Renal cortex interstitium (tissue), 11 donors: ENCODE measurements around the gene MPHOSPH6. TPM values are rescaled to one million over a fixed set of nuclear protein-coding genes. Genes with fewer than 3 reads are reported as not detected.
"Not testable (repeated sequence)": the region's sequence is repeated elsewhere in the genome, so short reads cannot be mapped to it uniquely, and the experiment has no call there.

Source experiments
- DNase-seq, 11 donors: peaks; one replicate each; pipeline ENCODE4 v3.0.0-alpha.2; 2013; ENCODE audit warnings: low read depth in 9 of 11, low spot score in 4 of 11; ENCODE audit errors: extremely low read depth in 1 of 11
- polyA plus RNA-seq, 3 donors: library from polyadenylated mRNA; unstranded; fragments of 120-200 nt; gene quantifications; one replicate each; pipeline ENCODE4 v1.2.1, GENCODE V29; 2013; ENCODE audit not compliant: insufficient read length in 3 of 3

MPHOSPH6 gene
- polyA plus RNA-seq, 3 donors: 46.6 to 59.5 (median 49.5) TPM

- no peak for DNase-seq
Measured at GRCh38 chr16:82138478-82139285, 31.3 kb downstream of the MPHOSPH6 start.

- DNase-seq: no peak
Measured at GRCh38 chr16:82137822-82138167, 32.2 kb downstream of the MPHOSPH6 start.

- peak in 1 of 11 donors; percentile 14 for DNase-seq
Measured at GRCh38 chr16:82136956-82137821, 32.8 kb downstream of the MPHOSPH6 start.

GRCh38 chr16:82135844-82136243 is 34.2 kb downstream of the MPHOSPH6 start:
- DNase-seq: peak in 6 of 11 donors; percentile 15 to 65 (median 38)

- no peak for DNase-seq
Measured at GRCh38 chr16:82134846-82135245, 35.2 kb downstream of the MPHOSPH6 start.

GRCh38 chr16:82133798-82134197 is 36.2 kb downstream of the MPHOSPH6 start:
- DNase-seq: no peak

GRCh38 chr16:82129881-82130280 is 40.1 kb downstream of the MPHOSPH6 start:
- DNase-seq: no peak

GRCh38 chr16:82124651-82125050 is 45.4 kb downstream of the MPHOSPH6 start:
- DNase-seq: no peak

GRCh38 chr16:82119405-82119804 is 50.6 kb downstream of the MPHOSPH6 start:
- no peak for DNase-seq

- no peak for DNase-seq
Measured at GRCh38 chr16:82118749-82119148, 51.3 kb downstream of the MPHOSPH6 start.

GRCh38 chr16:82116535-82116934 is 53.5 kb downstream of the MPHOSPH6 start:
- DNase-seq: no peak

GRCh38 chr16:82113741-82114140 is 56.3 kb downstream of the MPHOSPH6 start:
- DNase-seq: no peak

- DNase-seq: no peak
Measured at GRCh38 chr16:82111944-82112343, 58.1 kb downstream of the MPHOSPH6 start.

GRCh38 chr16:82109266-82109665 is 60.8 kb downstream of the MPHOSPH6 start:
- not testable (repeated sequence) for DNase-seq

- DNase-seq: no peak
Measured at GRCh38 chr16:82108774-82109173, 61.2 kb downstream of the MPHOSPH6 start.

GRCh38 chr16:82108100-82108499 is 61.9 kb downstream of the MPHOSPH6 start:
- DNase-seq: no peak

GRCh38 chr16:82105107-82105506 is 64.9 kb downstream of the MPHOSPH6 start:
- DNase-seq: no peak
